Measurements from ENCODE around the gene BNIP5.
"Not testable (repeated sequence)": the region's sequence is repeated elsewhere in the genome, so short reads cannot be mapped to it uniquely, and the experiment has no call there.

Gene BNIP5

GRCh38 chr6:36368421-36368820 is 31.7 kb upstream of the BNIP5 start:
- DNase-seq (ENCODE audit: low read depth in 2 of 3, low spot score in 1 of 3) = no peak

- DNase-seq (ENCODE audit: low read depth in 2 of 3, low spot score in 1 of 3) = no peak
Observed at GRCh38 chr6:36367743-36368142, 31.1 kb upstream of the BNIP5 start.

DNA sequence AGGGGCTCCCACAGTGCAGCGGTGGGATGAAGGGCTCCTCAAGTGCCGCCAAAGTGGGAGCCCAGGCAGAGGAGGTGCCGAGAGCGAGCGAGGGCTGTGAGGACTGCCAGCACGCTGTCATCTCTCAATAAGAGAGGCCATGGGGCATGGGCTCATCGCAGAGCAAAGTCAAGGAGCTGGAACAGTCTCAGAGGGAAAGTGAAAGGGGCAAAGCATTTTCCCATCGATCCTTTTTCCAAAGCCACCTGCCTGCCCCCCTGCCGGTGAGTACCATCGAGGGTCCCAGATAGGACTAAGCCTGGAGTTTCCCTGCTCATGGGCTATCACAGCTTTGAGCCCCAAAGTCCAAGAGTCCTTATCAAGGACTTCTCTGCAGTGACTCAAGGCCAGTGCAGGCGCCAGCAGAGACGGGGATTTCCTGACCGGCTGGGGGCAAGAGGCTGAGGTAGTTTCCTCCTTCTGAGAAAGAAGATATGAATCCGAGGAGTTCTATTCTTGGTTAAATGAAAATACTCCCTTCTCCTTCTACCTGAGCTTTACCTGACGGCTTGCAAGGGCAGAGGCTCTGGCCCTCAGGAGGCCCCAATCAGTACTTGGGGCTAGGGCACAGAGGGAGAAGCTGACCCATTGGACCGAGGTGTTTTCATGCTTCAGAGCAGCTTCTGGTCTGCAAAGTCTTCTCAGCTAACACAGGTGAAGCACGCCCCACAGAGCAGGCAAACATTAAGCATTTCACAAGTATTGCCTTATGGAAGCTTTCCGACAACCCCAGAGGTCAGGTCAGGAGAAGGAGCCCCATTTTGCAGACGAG is 28.2 kb upstream of the BNIP5 start:
- DNase-seq (ENCODE audit: low read depth in 2 of 3, low spot score in 1 of 3) = no peak

DNA sequence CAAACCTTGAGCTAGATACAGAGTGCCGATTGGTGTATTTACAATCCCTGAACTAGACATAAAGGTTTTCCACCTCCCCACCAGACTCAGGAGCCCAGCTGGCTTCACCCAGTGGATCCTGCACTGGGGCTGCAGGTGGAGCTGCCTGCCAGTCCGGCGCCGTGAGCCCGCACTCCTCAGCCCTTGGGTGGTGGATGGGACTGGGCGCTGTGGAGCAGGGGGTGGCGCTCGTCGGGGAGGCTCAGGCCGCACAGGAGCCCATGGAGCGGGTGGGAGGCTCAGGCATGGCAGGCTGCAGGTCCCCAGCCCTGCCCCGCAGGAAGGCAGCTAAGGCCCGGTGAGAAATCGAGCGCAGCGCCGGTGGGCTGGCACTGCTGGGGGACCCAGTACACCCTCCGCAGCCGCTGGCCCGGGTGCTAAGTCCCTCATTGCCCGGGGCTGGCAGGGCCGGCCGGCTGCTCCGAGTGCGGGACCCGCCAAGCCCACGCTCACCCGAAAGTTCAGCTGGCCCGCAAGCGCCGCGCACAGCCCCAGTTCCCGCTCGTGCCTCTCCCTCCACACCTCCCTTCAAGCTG is 27.5 kb upstream of the BNIP5 start:
- not testable (repeated sequence) for DNase-seq (ENCODE audit: low read depth in 2 of 3, low spot score in 1 of 3)

DNA sequence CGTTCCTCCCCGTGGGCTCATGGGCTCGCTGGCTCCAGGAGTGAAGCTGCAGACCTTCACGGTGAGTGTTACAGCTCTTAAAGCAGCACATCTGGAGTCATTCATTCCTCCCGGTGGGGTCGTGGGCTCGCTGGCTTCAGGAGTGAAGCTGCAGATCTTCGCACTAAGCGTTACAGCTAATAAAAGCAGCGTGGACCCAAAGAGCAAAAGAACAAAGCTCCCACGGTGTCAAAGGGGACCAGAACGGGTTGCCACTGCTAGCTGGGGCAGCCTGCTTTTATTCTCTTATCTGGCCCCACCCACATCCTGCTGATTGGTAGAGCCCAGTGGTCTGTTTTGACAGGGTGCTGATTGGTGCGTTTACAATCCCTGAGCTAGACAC is 26.7 kb upstream of the BNIP5 start:
- not testable (repeated sequence) for DNase-seq (ENCODE audit: low read depth in 2 of 3, low spot score in 1 of 3)

GRCh38 chr6:36362551-36363370 is 26.1 kb upstream of the BNIP5 start:
- no peak for DNase-seq (ENCODE audit: low read depth in 2 of 3, low spot score in 1 of 3)

GRCh38 chr6:36361071-36361470 is 24.4 kb upstream of the BNIP5 start:
- no peak for DNase-seq (ENCODE audit: low read depth in 2 of 3, low spot score in 1 of 3)

- peak; percentile 54 to 75 (median 58) for DNase-seq (ENCODE audit: low read depth in 2 of 3, low spot score in 1 of 3)
Observed at GRCh38 chr6:36360241-36361054, 23.8 kb upstream of the BNIP5 start.

- DNase-seq (ENCODE audit: low read depth in 2 of 3, low spot score in 1 of 3) = no peak
Observed at GRCh38 chr6:36358226-36358915, 21.7 kb upstream of the BNIP5 start.

DNA sequence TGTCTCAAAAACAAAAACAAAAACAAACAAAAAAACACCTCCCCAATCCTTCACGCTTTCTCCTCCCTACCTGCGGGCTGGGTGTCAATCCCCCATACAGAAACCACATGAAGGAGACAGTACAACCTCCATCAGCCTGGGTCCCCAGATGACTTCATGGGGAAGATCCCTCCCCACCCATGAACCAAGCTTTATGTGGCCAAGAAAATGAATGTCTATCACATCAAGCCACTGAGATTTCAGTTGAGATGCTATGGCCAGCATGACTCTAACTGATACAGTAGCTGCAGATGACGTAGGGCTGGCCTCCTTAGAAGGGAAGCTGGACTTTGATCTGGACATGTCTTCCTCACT is 21.2 kb upstream of the BNIP5 start:
- no peak for DNase-seq (ENCODE audit: low read depth in 2 of 3, low spot score in 1 of 3)

DNA sequence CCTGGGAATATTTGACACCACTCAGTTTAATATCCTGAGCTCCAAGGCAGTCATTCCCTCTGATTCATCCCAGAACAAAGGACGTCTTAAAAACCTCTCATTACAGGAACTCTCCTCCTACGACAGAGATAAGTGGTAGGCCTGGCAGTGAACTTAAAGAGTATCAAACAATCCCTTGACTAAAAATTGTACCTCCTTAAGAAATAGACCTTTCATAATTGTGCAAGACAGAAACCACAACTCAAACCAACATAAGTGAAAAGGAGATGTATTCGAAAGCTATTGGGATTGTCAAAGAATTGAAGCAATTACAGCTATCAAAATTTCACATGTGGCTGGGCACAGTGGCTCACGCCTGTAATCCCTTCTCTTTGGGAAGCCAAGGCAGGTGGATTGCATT is 19.1 kb upstream of the BNIP5 start:
- DNase-seq (ENCODE audit: low read depth in 2 of 3, low spot score in 1 of 3) = no peak

DNA sequence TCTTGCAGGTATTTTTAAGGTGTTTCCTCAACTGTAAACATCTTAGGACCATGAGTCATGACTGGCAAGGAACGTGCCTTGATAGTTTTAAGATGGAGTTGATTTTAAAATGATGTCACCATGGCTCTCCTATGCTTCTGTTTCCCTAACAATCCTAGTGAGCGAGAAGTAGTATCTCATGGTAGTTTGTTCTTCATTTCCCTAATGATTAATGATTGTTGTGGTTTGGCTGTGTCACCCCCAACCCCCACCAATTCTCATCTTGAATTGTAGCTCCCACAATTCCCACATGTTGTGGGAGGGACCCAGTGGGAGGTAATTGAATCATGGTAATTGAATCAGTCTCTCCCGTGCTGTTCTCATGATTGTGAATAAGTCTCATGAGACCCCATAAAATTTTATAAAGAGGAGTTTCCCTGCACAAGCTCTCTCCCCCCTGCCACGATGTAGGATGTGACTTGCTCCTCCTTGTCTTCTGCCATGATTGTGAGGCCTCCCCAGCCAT is 16.8 kb upstream of the BNIP5 start:
- no peak for DNase-seq (ENCODE audit: low read depth in 2 of 3, low spot score in 1 of 3)

GRCh38 chr6:36352477-36353157 is 15.9 kb upstream of the BNIP5 start:
- no peak for DNase-seq (ENCODE audit: low read depth in 2 of 3, low spot score in 1 of 3)

- no peak for DNase-seq (ENCODE audit: low read depth in 2 of 3, low spot score in 1 of 3)
Observed at GRCh38 chr6:36350681-36351571, 14.2 kb upstream of the BNIP5 start.

DNA sequence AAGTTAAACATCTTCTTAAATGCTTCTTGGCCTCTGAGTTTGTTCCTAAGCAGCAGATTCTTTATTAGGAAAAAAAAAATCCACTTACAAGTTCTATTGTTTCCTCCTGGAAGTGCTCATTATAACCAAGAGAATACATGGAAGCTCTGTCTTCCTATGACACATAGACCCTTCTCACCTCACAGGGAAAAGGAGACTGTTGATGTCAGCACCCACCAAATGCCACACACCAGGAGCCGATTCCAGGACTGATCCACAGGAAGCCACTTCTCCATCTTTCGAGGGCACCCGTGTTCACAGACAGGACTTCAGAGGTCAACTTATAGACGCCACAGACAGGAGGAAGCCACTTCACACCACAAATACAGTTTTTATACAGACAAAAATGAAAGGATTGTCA is 13.4 kb upstream of the BNIP5 start:
- no peak for DNase-seq (ENCODE audit: low read depth in 2 of 3, low spot score in 1 of 3)

- DNase-seq (ENCODE audit: low read depth in 2 of 3, low spot score in 1 of 3) = no peak
Observed at GRCh38 chr6:36349240-36349639, 12.6 kb upstream of the BNIP5 start.

DNA sequence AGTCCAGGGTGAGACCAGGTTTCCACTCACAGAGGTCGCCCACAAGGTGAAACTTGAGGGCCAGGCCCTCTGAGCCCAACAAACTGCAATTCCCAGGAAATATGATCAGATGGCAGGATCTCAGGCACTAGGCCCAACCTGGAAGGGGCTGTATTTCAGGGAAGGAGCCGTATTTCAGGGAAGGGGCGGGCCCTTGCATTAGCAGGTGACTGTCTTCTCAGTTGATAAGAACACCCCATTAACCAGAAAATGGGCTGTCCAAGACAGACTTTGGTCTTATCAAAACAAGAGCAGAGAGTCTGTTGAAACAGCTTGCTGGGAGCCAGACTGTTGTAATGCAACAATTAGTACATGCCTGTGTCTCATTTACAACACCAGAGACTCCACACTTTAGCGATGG is 10.9 kb upstream of the BNIP5 start:
- DNase-seq (ENCODE audit: low read depth in 2 of 3, low spot score in 1 of 3) = no peak

- no peak for DNase-seq (ENCODE audit: low read depth in 2 of 3, low spot score in 1 of 3)
Observed at GRCh38 chr6:36346486-36347273, 10.0 kb upstream of the BNIP5 start.
